GM12892 (cell line): Measurements from ENCODE around the gene ARNT2.

Experiments used
- POLR2A ChIP-seq: IDR thresholded peaks from 2 replicates; pipeline ENCODE4 v1.6.1; 2011; ENCODE audit warnings: low read depth, low read length, control low read depth
- POLR2AphosphoS5 ChIP-seq: IDR thresholded peaks from 2 replicates; pipeline ENCODE4 v1.6.1; 2011; ENCODE audit warnings: low read depth, low read length, control low read depth

DNA sequence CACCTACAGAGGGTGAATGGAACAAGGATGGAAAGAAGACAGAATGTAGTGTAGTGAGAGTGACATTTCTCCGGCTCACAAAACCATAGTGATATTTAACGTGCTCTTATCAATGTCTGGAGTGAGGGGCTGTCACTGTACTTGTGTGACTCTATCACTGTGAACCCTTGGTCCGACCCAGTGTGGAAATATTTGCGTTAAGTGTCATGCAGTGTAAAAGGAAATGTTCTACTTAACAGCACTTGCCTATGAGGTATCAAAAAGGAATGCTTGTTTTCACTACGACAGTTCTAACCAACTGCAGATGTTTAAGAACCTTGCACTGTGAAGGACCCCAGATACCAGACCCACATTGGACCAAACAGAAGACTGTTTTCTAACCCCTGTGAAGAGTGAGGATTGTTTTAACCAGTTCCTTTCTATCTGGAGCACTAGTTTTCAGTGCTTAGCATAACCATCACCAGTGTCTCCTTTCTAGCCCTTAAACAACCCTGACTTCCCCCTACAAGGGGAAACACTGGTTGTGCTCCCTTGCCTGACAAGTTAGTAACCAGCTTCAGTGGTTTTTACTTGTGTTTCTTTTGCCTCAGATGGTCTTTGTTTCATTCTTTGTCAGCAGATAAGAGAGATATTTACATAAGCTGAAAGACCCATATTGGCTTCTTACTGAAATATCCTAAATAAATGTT is 146.2 kb downstream of the ARNT2 start:
- no peak for TF ChIP-seq POLR2AphosphoS5
- no peak for TF ChIP-seq POLR2A
